Endothelial cell of umbilical vein (primary cell): ENCODE measurements around the gene TRMT61B.

ENCODE experiments used
- POLR2AphosphoS5 ChIP-seq: IDR thresholded peaks from 2 replicates; pipeline ENCODE4 v1.6.1; 2012; ENCODE audit warnings: low read depth, mild to moderate bottlenecking, control low read depth, low read length, moderate library complexity; ENCODE audit not compliant: insufficient read depth
- TF ChIP-seq, protein P1 (sequence below): IDR thresholded peaks from 2 replicates; pipeline ENCODE4 v1.6.1; 2011; ENCODE audit not compliant: insufficient read depth, insufficient read length
- TF ChIP-seq, protein P2 (sequence below), 2 donors: IDR thresholded peaks; 1 replicate in 1 of 2; 2 replicates in 1 of 2; pipeline ENCODE4 v1.5.1; 2011; ENCODE audit warnings: low read length in 2 of 2, mild to moderate bottlenecking in 2 of 2, moderate library complexity in 2 of 2, control low read depth in 1 of 2, inconsistent platforms in 1 of 2, low read depth in 1 of 2; ENCODE audit not compliant: insufficient read depth in 1 of 2; ENCODE audit errors: extremely low read depth in 1 of 2

DNA sequence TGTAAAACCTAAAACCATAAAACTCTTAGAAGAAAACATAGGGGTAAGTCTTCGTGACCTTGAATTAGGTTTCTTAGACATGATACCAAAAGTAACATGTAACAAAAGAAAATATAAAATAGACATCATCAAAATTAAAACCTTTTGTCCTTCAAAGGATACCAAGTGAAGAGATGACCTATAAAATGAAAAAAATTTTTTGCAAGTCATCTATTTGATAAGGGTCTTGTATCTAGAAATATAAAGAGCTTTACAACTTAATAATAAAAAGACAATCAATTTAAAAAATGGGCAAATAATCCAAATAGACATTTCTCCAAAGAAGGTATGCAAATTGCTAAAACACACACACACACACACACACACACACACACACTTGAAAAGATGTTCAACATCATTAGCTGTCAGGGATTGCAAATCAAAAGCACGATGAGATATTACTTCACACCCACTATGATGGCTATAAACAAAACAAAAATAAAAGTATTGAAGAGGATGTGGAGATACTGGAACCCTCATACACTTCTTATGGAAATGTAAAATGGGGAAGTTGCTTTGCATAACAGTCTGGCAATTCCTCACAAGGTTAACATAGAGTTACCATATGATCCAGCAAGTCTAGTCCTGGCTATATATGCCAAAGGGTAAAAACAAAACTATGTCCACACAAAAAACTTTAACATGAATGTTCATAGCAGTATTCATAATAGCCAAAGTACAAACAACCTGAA, 36.2 kb downstream of the TRMT61B start:
- TF ChIP-seq, protein P1, sequence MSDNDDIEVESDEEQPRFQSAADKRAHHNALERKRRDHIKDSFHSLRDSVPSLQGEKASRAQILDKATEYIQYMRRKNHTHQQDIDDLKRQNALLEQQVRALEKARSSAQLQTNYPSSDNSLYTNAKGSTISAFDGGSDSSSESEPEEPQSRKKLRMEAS, result no peak
- TF ChIP-seq, protein P2, sequence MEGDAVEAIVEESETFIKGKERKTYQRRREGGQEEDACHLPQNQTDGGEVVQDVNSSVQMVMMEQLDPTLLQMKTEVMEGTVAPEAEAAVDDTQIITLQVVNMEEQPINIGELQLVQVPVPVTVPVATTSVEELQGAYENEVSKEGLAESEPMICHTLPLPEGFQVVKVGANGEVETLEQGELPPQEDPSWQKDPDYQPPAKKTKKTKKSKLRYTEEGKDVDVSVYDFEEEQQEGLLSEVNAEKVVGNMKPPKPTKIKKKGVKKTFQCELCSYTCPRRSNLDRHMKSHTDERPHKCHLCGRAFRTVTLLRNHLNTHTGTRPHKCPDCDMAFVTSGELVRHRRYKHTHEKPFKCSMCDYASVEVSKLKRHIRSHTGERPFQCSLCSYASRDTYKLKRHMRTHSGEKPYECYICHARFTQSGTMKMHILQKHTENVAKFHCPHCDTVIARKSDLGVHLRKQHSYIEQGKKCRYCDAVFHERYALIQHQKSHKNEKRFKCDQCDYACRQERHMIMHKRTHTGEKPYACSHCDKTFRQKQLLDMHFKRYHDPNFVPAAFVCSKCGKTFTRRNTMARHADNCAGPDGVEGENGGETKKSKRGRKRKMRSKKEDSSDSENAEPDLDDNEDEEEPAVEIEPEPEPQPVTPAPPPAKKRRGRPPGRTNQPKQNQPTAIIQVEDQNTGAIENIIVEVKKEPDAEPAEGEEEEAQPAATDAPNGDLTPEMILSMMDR (IDR thresholded peaks at IDR 0.05; ENCODE audit: extremely low read depth in 1 of 2, insufficient read depth in 1 of 2, low read depth in 1 of 2, low read length in 2 of 2), result no peak
- TF ChIP-seq POLR2AphosphoS5, result no peak
